Measurements from ENCODE around the gene TCHP.

DNA sequence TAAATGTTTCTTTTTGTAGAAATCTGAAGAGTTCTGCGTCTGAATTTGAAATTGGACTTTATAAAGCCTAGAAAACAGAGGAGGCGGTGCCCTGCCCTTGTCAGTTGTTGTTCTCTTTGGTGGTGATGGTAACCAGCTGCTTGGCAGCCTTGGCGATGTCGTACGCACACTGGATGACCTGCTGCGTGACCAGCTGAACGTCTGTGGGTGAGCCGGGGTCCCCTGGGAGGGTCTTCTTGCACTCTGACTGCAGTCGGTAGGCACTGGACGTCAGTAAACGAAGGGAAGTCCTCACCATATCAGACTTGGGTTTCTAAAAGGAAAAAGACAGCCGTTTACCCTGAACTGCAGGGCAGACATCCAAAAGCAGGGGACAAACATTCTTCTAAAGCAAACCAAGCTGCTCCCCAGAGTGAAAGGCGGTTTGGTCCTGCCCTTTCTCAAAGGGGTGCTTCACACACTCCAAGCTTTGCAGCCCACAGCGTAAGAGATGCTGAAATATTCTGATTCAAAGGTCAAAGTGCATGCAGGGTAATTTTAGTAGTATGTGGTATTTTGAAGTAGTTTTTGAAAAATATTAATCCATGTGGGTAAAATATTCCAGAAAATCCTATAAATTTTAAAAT is 32.9 kb downstream of the TCHP start:
- TF ChIP-seq, protein P1, sequence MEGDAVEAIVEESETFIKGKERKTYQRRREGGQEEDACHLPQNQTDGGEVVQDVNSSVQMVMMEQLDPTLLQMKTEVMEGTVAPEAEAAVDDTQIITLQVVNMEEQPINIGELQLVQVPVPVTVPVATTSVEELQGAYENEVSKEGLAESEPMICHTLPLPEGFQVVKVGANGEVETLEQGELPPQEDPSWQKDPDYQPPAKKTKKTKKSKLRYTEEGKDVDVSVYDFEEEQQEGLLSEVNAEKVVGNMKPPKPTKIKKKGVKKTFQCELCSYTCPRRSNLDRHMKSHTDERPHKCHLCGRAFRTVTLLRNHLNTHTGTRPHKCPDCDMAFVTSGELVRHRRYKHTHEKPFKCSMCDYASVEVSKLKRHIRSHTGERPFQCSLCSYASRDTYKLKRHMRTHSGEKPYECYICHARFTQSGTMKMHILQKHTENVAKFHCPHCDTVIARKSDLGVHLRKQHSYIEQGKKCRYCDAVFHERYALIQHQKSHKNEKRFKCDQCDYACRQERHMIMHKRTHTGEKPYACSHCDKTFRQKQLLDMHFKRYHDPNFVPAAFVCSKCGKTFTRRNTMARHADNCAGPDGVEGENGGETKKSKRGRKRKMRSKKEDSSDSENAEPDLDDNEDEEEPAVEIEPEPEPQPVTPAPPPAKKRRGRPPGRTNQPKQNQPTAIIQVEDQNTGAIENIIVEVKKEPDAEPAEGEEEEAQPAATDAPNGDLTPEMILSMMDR (IDR thresholded peaks at IDR 0.05; ENCODE audit: insufficient read depth, low read depth, low read length) = no peak
- no peak for TF ChIP-seq EZH2 (IDR thresholded peaks at IDR 0.05; ENCODE audit: insufficient read depth, low read length)

Data from astrocyte (in vitro differentiated cells and primary cell).